HepG2 (cell line): ENCODE measurements around the gene CNTROB. TPM values are rescaled to one million over a fixed set of nuclear protein-coding genes. Genes with fewer than 3 reads are reported as not detected.
A peak's percentile ranks its signal among the peaks of the same experiment; 100 is the strongest.

Source experiments
- ASH2L ChIP-seq: fragments of 300-600, 200-600 bp; sonication (generic); IDR thresholded peaks from 2 replicates; pipeline ENCODE4 v1.7.0; 2017; ENCODE audit warnings: low read depth, mild to moderate bottlenecking, moderate library complexity, mixed read lengths, low read length; ENCODE audit not compliant: insufficient read length
- CHD4 ChIP-seq: fragments of 200-600 bp; sonication (generic); IDR thresholded peaks from 2 replicates; pipeline ENCODE4 v1.7.0; 2017; ENCODE audit warnings: mild to moderate bottlenecking, low read length, borderline replicate concordance
- CSRNP1 ChIP-seq: sonication (generic); formaldehyde crosslinking; IDR thresholded peaks from 2 replicates; pipeline ENCODE4 v1.8.1; 2023; ENCODE audit warnings: mild to moderate bottlenecking, missing genetic modification reagents
- GATAD1 ChIP-seq: IDR thresholded peaks from 2 replicates; pipeline ENCODE4 v1.6.1; 2016; ENCODE audit warnings: missing genetic modification reagents, missing compliant biosample characterization
- HOMEZ ChIP-seq: IDR thresholded peaks from 2 replicates; pipeline ENCODE4 v1.6.1; 2016; ENCODE audit warnings: low read depth
- MBD4 ChIP-seq: IDR thresholded peaks from 2 replicates; pipeline ENCODE4 v1.6.1; 2012; ENCODE audit warnings: low read length, inconsistent platforms, borderline replicate concordance
- MIXL1 ChIP-seq: IDR thresholded peaks from 2 replicates; pipeline ENCODE4 v1.6.1; 2016
- MXD4 ChIP-seq: IDR thresholded peaks from 2 replicates; pipeline ENCODE4 v1.6.1; 2016; ENCODE audit warnings: mild to moderate bottlenecking, missing biosample characterization, missing genetic modification reagents
- MXI1 ChIP-seq: IDR thresholded peaks from 3 replicates; pipeline ENCODE4 v1.6.1; 2012; ENCODE audit warnings: low read depth, low read length, inconsistent platforms, borderline replicate concordance
- NBN ChIP-seq: fragments of 450-650 bp; conservative IDR thresholded peaks from 2 replicates; pipeline ENCODE4 v1.6.1; 2017
- PRMT3 ChIP-seq: sonication (generic); formaldehyde crosslinking; IDR thresholded peaks from 2 replicates; pipeline ENCODE4 v1.8.1; 2022; ENCODE audit warnings: low read depth, mild to moderate bottlenecking, moderate library complexity, missing genetic modification reagents, borderline replicate concordance
- PRPF4 ChIP-seq: fragments of 200-400 bp; formaldehyde crosslinking; IDR thresholded peaks from 2 replicates; pipeline ENCODE4 v1.6.1; 2016; ENCODE audit warnings: low read length, low read depth; ENCODE audit not compliant: poor library complexity, severe bottlenecking
- SIX4 ChIP-seq: sonication (generic); formaldehyde crosslinking; IDR thresholded peaks from 2 replicates; pipeline ENCODE4 v1.4.0; 2020; ENCODE audit warnings: missing genetic modification reagents
- SMARCE1 ChIP-seq: fragments of 450-650 bp; IDR thresholded peaks from 2 replicates; pipeline ENCODE4 v1.6.1; 2017; ENCODE audit warnings: borderline replicate concordance
- SNAI1 ChIP-seq: sonication (generic); formaldehyde crosslinking; IDR thresholded peaks from 2 replicates; pipeline ENCODE4 v1.5.0; 2020; ENCODE audit warnings: mild to moderate bottlenecking, missing genetic modification reagents, borderline replicate concordance
- YY1 ChIP-seq: IDR thresholded peaks from 2 replicates; pipeline ENCODE4 v1.6.1; 2011; ENCODE audit warnings: low read length, low read depth, moderate library complexity, mild to moderate bottlenecking; ENCODE audit not compliant: insufficient read depth, insufficient replicate concordance
- ZBTB1 ChIP-seq: sonication (generic); formaldehyde crosslinking; IDR thresholded peaks from 2 replicates; pipeline ENCODE4 v1.4.0; 2020; ENCODE audit warnings: missing genetic modification reagents, borderline replicate concordance
- ZFP36L1 ChIP-seq: sonication (generic); formaldehyde crosslinking; IDR thresholded peaks from 2 replicates; pipeline ENCODE4 v1.8.0; 2022; ENCODE audit warnings: mild to moderate bottlenecking, missing genetic modification reagents, moderate library complexity
- ZNF10 ChIP-seq: sonication (generic); formaldehyde crosslinking; IDR thresholded peaks from 2 replicates; pipeline ENCODE4 v1.4.0; 2020; ENCODE audit warnings: mild to moderate bottlenecking, low read depth, missing genetic modification reagents, borderline replicate concordance
- ZNF292 ChIP-seq: sonication (generic); formaldehyde crosslinking; IDR thresholded peaks from 2 replicates; pipeline ENCODE4 v1.8.1; 2022; ENCODE audit warnings: mild to moderate bottlenecking, low read depth, missing genetic modification reagents, borderline replicate concordance
- ZNF3 ChIP-seq: IDR thresholded peaks from 2 replicates; pipeline ENCODE4 v1.7.0; 2017; ENCODE audit warnings: inconsistent platforms
- ZNF549 ChIP-seq: sonication (generic); formaldehyde crosslinking; IDR thresholded peaks from 2 replicates; pipeline ENCODE4 v1.5.0; 2020; ENCODE audit warnings: missing genetic modification reagents
- ZNF629 ChIP-seq: sonication (generic); formaldehyde crosslinking; conservative IDR thresholded peaks from 2 replicates; pipeline ENCODE4 v1.5.0; 2020; ENCODE audit warnings: missing genetic modification reagents
- ZSCAN22 ChIP-seq: sonication (generic); formaldehyde crosslinking; IDR thresholded peaks from 2 replicates; pipeline ENCODE4 v1.4.0; 2020; ENCODE audit warnings: mild to moderate bottlenecking, missing genetic modification reagents
- polyA plus RNA-seq, 8 experiments: library from polyadenylated mRNA; depleted of rRNA in 3 of 8; stranded (reverse) in 7 of 8; unstranded in 1 of 8; fragments of >200 nt; fragmentation: Illumina TruSeq in 4 of 8; extraction: Trizol in 4 of 8; gene quantifications; 2 replicates each; pipeline versions ENCODE4 v1.2.1 to v1.2.3, GENCODE V29; 2011 to 2016; ENCODE audit warnings: low read depth in 4 of 8, missing spikeins in 1 of 8, mixed read lengths in 1 of 8; ENCODE audit not compliant: insufficient read depth in 1 of 8
- total RNA-seq, 5 experiments: library from RNA; depleted of rRNA; stranded (reverse); fragments of >200 nt; fragmentation: Illumina TruSeq; extraction: Trizol; gene quantifications; 2 replicates each; pipeline ENCODE4 v1.2.3, GENCODE V29; 2016; ENCODE audit warnings: low read depth in 1 of 5
- TF ChIP-seq, protein P1 (sequence below): sonication (generic); formaldehyde crosslinking; IDR thresholded peaks from 2 replicates; pipeline ENCODE4 v1.8.1; 2023; ENCODE audit warnings: mild to moderate bottlenecking, missing genetic modification reagents
- TF ChIP-seq, protein P2 (sequence below): sonication (generic); formaldehyde crosslinking; IDR thresholded peaks from 2 replicates; pipeline ENCODE4 v1.8.0; 2022; ENCODE audit warnings: mild to moderate bottlenecking, missing genetic modification reagents, moderate library complexity

CNTROB gene
- total and polyA plus RNA-seq, 2 of the 13 experiments (the other 11 are each of a cell fraction or from before 2014, with no cell fraction given) = 21.2 to 24.1 TPM

DNA sequence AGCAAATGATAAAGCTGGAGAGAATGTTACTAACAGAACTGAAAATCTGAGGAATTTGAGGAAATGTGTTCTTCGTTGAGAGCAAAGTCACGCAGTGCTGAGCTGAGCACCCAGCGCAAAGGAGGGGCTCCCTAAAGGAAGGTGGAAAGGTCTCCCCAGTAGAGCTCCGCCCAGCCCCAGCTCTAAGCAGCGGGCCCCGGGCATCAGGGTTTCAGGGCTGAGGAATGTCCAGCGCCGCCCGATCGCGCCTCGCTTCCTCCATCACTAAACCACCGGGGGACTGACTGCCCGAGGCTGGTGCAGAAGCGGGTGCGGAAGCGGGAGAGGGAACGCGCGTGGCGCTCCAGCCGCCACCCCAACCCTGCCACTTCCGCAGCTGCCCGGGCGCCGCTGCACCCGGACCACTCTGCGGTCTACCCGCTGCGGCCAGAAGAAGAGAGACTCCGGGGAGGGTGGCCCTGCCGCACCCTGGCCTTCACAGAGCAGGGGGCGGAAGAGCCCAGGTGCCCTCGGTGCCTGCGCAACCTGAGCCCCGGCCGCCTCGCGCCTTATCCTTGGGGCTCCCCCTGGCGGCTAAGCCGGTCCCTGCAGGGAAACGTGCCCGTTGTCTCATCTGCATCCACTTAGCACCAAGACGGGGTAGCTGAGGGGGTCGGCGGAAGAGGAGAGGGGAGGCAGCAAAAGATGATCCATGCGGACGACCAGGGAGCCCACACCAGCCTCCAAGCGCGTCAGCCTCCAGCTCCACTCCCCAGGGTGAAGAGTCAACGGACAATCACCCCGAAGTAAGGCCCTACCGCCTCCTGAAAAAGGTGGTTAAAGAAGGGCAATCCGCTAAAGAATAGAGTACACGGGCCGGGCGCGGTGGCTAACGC lies 58.0 kb downstream of the CNTROB start (continued):
- TF ChIP-seq, protein P1, sequence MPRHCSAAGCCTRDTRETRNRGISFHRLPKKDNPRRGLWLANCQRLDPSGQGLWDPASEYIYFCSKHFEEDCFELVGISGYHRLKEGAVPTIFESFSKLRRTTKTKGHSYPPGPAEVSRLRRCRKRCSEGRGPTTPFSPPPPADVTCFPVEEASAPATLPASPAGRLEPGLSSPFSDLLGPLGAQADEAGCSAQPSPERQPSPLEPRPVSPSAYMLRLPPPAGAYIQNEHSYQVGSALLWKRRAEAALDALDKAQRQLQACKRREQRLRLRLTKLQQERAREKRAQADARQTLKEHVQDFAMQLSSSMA (CRISPR knock-in tag) = no peak
- TF ChIP-seq MXI1 (peak; percentile 56; the same call in 1 of the 3 replicates), GATAD1 (no peak), NBN (no peak), ZNF549 (CRISPR knock-in tag) (no peak), PRMT3 (CRISPR knock-in tag) (no peak), HOMEZ (CRISPR knock-in tag) (no peak), ZNF3 (CRISPR knock-in tag) (no peak), ZFP36L1 (CRISPR knock-in tag) (no peak), MXD4 (CRISPR knock-in tag) (0 out of 2 replicates have a peak, but pooled peaks have one; percentile 28), ZBTB1 (no peak), ZNF292 (CRISPR knock-in tag) (no peak), PRPF4 (no peak), ASH2L (no peak), MIXL1 (CRISPR knock-in tag) (no peak), CHD4 (no peak), SIX4 (CRISPR knock-in tag) (0 out of 2 replicates have a peak, but pooled peaks have one; percentile 39), CSRNP1 (CRISPR knock-in tag) (peak; percentile 77; the same call in 1 of the 2 replicates), SMARCE1 (no peak), SNAI1 (no peak), ZNF629 (CRISPR knock-in tag) (no peak), YY1 (peak; percentile 31), ZNF10 (CRISPR knock-in tag) (no peak), MBD4 (no peak), ZSCAN22 (CRISPR knock-in tag) (no peak)
- TF ChIP-seq, protein P2, sequence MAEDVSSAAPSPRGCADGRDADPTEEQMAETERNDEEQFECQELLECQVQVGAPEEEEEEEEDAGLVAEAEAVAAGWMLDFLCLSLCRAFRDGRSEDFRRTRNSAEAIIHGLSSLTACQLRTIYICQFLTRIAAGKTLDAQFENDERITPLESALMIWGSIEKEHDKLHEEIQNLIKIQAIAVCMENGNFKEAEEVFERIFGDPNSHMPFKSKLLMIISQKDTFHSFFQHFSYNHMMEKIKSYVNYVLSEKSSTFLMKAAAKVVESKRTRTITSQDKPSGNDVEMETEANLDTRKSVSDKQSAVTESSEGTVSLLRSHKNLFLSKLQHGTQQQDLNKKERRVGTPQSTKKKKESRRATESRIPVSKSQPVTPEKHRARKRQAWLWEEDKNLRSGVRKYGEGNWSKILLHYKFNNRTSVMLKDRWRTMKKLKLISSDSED = no peak
